ENCODE results near the gene ATG4C.

ATG4C gene, protein sequence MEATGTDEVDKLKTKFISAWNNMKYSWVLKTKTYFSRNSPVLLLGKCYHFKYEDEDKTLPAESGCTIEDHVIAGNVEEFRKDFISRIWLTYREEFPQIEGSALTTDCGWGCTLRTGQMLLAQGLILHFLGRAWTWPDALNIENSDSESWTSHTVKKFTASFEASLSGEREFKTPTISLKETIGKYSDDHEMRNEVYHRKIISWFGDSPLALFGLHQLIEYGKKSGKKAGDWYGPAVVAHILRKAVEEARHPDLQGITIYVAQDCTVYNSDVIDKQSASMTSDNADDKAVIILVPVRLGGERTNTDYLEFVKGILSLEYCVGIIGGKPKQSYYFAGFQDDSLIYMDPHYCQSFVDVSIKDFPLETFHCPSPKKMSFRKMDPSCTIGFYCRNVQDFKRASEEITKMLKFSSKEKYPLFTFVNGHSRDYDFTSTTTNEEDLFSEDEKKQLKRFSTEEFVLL

DNA sequence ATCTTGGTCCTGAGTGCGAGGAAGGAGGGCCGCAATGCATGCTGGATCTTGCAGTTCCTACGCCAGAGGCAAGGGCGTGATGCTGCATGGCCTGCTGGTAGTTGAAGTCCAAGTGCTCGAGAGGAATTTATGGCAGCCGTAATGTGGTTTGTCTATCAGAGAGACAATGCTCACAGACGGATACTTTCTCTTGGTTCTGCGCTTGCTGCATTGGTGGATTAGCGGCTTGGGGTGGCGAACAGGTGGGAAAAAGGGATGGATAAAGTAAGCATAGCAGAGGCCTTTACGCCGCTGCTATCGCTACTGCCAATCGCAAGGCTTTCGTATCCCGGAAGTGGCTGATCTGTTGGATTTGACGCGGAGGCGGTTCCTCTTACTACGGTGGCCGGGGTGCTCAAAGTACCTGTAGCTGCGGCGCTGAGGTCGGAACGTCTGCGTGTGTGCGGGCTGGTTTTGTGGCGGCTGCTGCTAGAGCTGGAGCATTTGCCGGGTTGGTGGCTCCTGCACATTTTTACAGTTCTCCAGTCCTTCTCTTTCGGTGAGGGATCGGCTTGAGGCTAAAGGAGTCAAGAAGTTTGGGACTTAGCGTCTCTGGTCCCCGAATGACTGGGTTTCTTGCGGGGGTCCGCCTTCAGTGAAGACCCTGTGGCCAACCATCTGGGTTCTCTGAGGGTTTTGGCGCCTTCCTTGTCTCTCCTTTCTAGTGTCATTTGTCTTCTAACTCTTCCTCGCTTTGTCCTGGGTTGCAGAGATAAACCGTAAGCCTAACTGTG, at the start of gene ATG4C:
Gene ATG4C (plus strand): TSS at position 397 of the 773 bp plus-strand sequence. CDS start 19,655 bp downstream, outside the sequence.
- TF ChIP-seq GATA2 (IDR thresholded peaks at IDR 0.05; ENCODE audit: low read depth, low read length) (peak; percentile 99), GATA3 (IDR thresholded peaks at IDR 0.05; ENCODE audit: low read depth, low read length) (peak; percentile 86)

DNA sequence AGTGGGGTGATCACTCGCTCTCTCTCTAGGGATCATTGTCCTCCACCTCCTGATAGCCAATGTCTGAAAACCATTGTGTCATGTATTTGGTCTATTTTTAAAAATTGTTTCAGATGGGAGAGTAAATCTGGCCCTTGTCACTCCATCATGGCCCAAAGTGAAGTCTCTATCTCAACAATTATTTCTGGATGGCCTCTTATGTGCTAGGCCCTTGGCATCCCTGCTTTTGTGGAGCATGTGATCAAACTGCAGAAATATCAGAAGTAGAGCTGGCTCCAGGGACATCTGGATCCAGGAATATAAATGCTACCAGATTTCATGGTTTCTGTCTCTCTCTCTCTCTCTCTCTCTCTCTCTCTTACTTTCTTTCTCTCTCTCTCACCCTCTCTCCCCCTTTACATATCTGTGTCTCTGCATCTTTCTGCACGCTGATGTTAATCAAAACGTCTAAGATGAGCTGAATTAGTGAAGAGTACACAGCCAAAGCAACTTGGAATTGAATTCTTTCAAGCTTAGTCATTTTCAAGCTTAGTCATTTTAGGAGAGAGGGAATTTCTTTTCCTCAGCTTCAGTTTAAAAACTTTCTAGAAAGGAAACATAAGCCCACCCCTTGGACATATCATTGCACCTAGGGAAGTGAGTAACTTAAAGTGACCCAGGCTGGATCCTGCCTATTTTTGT, 48.3 kb upstream of the ATG4C start:
- TF ChIP-seq GATA3 (IDR thresholded peaks at IDR 0.05; ENCODE audit: low read depth, low read length) (no peak), GATA2 (IDR thresholded peaks at IDR 0.05; ENCODE audit: low read depth, low read length) (no peak)

DNA sequence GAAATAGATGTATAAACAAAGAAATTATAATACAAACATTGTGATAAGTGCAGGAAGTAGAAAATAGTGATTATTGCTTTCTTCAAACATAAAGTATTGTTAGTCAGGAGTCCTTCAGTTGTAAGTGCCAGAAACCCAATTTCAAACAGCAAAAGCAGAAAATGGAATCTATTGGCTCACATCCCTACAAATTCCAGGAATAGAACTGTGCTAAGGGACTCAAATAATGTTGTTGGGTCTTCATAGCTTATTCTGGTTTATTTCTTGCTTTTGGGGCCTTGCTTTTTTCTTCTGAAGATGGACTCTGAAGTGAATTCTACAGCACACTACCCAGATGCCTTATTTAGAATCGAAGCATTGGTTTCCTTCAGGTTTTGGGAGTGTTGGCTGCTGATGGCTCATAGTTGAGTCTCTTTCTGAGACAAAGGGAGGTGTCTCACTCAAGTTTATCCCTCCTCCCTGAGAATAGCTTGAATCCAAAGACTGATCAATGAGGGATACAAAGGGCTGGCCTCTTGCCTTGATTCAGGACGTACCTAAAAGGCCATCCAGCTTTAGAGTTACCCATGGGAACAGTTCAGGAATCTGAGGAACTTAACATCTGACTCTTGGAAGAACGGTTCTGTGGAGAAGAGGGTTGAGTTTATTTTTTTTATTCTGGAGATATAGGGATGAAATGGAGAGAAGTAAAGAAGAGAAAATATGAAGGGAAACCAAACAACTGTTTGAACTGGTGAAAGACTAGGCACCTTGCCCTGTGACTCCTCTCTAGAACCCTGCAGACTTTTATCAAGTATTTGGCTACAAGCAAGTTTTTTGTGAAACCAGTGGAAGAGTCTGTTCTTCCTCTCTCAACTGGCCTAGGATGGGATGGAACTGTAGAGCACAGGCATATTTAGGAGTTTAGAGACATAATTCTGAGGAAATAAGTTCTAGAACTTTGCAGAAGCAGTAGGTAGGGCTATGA, 39.0 kb upstream of the ATG4C start:
- TF ChIP-seq GATA3 (IDR thresholded peaks at IDR 0.05; ENCODE audit: low read depth, low read length) (no peak), GATA2 (IDR thresholded peaks at IDR 0.05; ENCODE audit: low read depth, low read length) (no peak)

DNA sequence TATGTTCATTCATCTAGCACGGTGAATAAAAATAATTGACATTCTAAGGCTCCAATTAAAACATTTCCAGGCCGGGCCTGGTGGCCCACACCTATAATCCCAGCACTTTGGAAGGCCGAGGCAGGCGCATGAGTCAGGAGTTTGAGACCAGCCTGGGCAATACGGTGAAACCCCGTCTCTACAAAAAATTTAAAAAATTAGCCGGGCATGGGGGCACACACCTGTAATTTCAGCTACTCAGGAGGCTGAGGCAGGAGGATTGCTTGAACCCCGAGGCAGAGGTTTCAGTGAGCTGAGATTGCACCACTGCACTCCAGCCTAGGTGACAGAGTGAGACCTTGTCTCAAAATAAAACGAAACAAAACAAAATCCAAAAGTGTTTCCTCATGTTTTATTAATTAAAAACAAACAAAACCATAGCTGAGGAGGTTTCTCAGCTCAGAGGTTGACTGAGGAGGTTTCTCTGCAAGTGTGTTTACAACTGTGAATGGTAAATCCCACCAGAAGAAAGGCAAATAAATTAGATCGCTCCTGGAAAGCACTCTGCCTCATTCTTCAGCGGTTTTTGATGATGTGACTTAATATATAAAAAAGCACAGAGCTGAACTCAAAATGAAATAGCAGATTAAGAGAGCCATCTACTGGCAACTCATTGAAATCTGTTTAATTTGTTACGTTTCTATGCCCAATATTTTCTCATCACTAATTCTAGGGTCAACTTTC, 37.7 kb upstream of the ATG4C start:
- no peak for TF ChIP-seq GATA2 (IDR thresholded peaks at IDR 0.05; ENCODE audit: low read depth, low read length)
- TF ChIP-seq GATA3 (IDR thresholded peaks at IDR 0.05; ENCODE audit: low read depth, low read length) = no peak

DNA sequence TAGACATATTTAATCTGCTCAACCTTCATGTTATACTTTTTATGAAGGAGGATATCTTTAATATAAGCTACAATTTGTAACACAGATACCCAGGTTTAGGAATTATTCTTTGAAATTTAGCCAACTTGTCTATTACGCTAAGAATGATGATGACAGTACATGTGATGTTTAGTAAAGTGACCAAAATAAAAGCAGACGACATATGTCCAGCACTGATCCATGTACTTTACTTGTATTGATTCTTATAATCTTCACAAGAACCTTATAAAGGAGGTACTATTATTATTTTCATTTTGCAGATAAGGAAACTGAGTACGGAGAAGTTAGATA, 37.2 kb upstream of the ATG4C start:
- TF ChIP-seq GATA3 (IDR thresholded peaks at IDR 0.05; ENCODE audit: low read depth, low read length) = no peak
- no peak for TF ChIP-seq GATA2 (IDR thresholded peaks at IDR 0.05; ENCODE audit: low read depth, low read length)

GRCh38 chr1:62753031-62753965, 30.6 kb upstream of the ATG4C start:
- TF ChIP-seq GATA3 (IDR thresholded peaks at IDR 0.05; ENCODE audit: low read depth, low read length) (no peak), GATA2 (IDR thresholded peaks at IDR 0.05; ENCODE audit: low read depth, low read length) (no peak)

DNA sequence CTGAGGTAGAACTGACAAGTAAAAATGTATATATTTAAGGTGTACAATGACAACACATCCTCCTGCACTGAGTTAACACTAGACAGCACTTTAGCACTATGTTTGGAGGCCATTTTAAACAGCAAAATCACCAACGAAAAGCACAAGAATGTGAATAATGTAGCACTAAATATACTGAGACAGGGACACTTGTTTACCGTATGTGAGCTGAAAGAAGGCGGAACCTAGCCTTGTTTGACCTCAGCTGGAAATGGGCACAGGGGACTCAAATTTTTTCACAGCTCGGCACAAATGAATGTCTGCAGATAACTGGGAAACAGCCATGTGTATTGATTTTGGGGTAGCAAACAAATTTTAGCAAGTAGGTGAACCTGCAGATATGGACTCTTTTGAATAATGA, 18.0 kb upstream of the ATG4C start:
- TF ChIP-seq GATA3 (IDR thresholded peaks at IDR 0.05; ENCODE audit: low read depth, low read length) = no peak
- TF ChIP-seq GATA2 (IDR thresholded peaks at IDR 0.05; ENCODE audit: low read depth, low read length) = no peak

- TF ChIP-seq GATA3 (IDR thresholded peaks at IDR 0.05; ENCODE audit: low read depth, low read length) (no peak), GATA2 (IDR thresholded peaks at IDR 0.05; ENCODE audit: low read depth, low read length) (no peak)
Measured at GRCh38 chr1:62772607-62773295, 11.2 kb upstream of the ATG4C start.

GRCh38 chr1:62774006-62774405, 9.9 kb upstream of the ATG4C start:
- TF ChIP-seq GATA2 (IDR thresholded peaks at IDR 0.05; ENCODE audit: low read depth, low read length) = no peak
- no peak for TF ChIP-seq GATA3 (IDR thresholded peaks at IDR 0.05; ENCODE audit: low read depth, low read length)

DNA sequence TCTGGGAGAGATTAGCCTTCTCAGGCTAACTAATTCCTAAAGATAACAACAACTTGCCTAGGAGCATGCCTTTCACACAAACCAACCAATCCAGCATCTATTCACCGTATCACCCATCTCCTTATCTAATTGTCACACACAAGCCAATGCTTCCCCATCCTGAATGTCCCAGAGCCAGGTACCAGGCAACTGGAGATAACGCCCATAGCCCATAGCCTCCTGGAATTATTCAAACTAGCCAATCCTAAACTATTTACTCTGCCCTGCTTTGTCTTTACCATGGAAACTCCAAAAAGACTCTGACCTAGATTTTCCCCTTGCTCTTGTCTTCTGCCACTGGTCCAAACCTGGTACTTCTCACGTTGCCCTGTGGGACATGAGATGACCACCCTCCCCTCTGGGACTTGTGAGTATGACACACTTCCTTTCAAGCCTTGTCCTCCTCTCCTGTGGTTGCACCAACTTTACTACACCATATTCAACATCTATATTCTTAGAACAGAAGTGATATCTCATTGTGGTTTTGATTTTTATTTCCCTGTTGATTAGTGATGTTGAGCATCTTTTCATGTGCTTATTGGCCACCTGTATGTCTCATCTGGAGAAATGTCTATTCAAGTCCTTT, 8.8 kb upstream of the ATG4C start:
- no peak for TF ChIP-seq GATA3 (IDR thresholded peaks at IDR 0.05; ENCODE audit: low read depth, low read length)
- no peak for TF ChIP-seq GATA2 (IDR thresholded peaks at IDR 0.05; ENCODE audit: low read depth, low read length)

- TF ChIP-seq GATA3 (IDR thresholded peaks at IDR 0.05; ENCODE audit: low read depth, low read length) (no peak), GATA2 (IDR thresholded peaks at IDR 0.05; ENCODE audit: low read depth, low read length) (no peak)
Measured at GRCh38 chr1:62778208-62778607, 5.7 kb upstream of the ATG4C start.

Measured in SH-SY5Y (cell line).